ENCODE measurements around the gene PROKR2.

GRCh38 chr20:5356941-5357340 is 40.2 kb upstream of the PROKR2 start:
- TF ChIP-seq BHLHE40 (IDR thresholded peaks at IDR 0.05; ENCODE audit: borderline replicate concordance), result no peak
- TF ChIP-seq LEF1 (IDR thresholded peaks at IDR 0.05; ENCODE audit: borderline replicate concordance), result no peak
- no peak for TF ChIP-seq FOXA1 (IDR thresholded peaks at IDR 0.05)
- no peak for TF ChIP-seq SP1 (IDR thresholded peaks at IDR 0.05)
- TF ChIP-seq SUZ12 (IDR thresholded peaks at IDR 0.05), result no peak
- TF ChIP-seq FOXK2 (IDR thresholded peaks at IDR 0.05), result no peak
- no peak for TF ChIP-seq ZNF384 (IDR thresholded peaks at IDR 0.05)
- TF ChIP-seq HDGF (IDR thresholded peaks at IDR 0.05; ENCODE audit: borderline replicate concordance), result no peak
- no peak for TF ChIP-seq FOXM1 (IDR thresholded peaks at IDR 0.05; ENCODE audit: borderline replicate concordance)
- no peak for TF ChIP-seq CTBP1 (IDR thresholded peaks at IDR 0.05; ENCODE audit: borderline replicate concordance)
- TF ChIP-seq TARDBP (IDR thresholded peaks at IDR 0.05), result no peak
- TF ChIP-seq ARNT (IDR thresholded peaks at IDR 0.05), result no peak
- TF ChIP-seq PKNOX1 (IDR thresholded peaks at IDR 0.05), result no peak

Data from HEK293T (cell line).